HS-27A (cell line): ENCODE results near the gene TTC16.
"Not testable (repeated sequence)": the region's sequence is repeated elsewhere in the genome, so short reads cannot be mapped to it uniquely, and the experiment has no call there.

Experiments used
- DNase-seq: peaks from one replicate; pipeline ENCODE4 v3.0.0-alpha.2; 2012; ENCODE audit warnings: low read depth, missing footprints

Gene TTC16

GRCh38 chr9:127744398-127745110 lies 28.7 kb downstream of the TTC16 start:
- DNase-seq = no peak

GRCh38 chr9:127746959-127747569 lies 31.2 kb downstream of the TTC16 start:
- DNase-seq = no peak

DNA sequence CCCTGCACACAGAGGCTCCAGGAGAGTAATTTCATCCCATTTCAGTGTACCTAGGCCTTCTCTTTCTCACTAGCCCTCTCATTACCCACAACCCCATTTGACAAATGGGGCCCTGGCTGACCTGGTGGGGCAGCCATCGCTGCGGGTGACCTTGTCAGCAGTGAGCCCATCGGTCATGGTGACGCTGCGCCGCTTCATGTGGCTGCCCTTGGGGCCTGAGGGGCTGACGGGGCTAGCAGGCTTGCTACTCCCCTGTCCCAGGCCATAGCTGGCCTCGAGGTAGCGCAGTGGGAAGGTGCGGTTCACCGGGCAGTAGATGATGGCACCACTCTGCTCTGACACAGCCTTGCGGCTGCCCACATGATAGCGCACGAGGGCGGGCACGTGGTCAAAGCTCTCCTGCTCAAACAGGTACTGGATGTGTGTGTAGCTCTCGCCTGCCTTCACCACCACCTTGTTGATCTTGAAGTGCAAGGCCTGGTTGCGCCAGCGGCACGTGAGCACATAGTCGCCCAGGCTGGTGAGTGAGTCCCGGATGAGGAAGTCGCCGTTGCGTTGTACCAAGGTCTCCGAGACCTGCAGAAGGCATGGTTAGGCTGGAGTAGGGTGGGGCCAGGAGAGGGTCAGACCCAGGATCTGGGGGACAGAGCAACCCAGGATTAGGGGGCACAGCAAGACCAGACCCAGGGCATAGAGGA lies 33.4 kb downstream of the TTC16 start:
- DNase-seq = no peak

GRCh38 chr9:127751269-127752054 lies 35.6 kb downstream of the TTC16 start:
- DNase-seq = no peak

GRCh38 chr9:127753148-127753547 lies 37.3 kb downstream of the TTC16 start:
- DNase-seq = no peak

DNA sequence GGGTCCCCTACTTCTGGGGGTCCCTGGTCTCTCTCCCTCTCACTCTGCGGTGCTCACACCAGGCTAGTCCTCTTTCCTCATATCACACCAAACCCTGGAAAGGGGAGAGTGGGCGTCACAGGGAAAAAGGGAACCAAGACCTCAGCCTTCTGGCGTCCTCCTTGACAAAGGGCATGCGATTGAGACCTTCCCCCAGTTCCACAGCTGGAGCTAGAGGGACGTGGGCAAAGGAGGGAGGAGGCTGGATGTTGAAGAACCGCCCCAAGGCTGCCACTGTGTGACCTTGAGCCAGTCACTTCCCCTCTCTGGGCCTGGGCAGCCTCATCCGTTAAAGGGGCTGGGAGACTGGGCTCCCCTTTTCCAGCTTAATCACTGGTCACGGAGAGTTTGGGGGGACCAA lies 37.7 kb downstream of the TTC16 start:
- no peak for DNase-seq

- no peak for DNase-seq
These were observed 38.5 kb downstream of the TTC16 start for GRCh38 chr9:127754099-127755060.

GRCh38 chr9:127755061-127756060 lies 39.5 kb downstream of the TTC16 start:
- DNase-seq = no peak

- DNase-seq = no peak
These were observed 40.4 kb downstream of the TTC16 start for GRCh38 chr9:127756233-127756632.

DNA sequence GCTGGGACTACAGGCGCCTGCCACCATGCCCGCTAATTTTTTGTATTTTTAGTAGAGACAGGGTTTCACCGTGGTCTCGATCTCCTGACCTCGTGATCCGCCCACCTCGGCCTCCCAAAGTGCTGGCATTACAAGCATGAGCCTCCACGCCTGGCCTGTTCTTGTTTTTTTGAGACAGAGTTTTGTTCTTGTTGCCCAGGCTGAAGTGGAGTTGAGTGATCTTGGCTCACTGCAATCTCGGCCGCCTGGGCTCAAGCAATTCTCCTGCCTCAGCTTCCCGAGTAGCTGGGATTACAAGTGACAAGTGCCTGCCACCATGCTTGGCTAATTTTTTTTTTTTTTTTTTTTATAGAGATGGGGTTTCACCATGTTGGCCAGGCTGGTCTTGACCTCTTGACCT lies 40.9 kb downstream of the TTC16 start:
- DNase-seq = not testable (repeated sequence)

GRCh38 chr9:127758843-127759242 lies 43.0 kb downstream of the TTC16 start:
- DNase-seq = no peak

DNA sequence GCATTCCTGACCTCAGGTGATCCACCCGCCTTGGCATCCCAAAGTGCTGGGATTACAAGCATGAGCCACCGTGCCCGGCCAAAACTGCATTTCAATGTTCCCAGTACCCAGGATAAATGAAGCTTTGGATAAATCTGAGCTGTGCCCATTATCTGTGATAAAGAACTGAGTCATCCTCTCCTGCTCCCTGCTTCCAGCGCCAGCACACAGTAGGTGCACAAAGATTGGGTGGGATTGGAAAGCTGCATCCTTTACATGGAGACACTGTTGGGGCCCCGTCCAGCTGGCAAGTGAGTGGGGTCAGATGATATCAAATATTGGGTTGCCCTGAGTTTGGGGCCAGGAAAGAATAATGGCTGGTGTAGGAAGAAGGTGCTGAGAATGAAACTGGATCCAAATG lies 45.2 kb downstream of the TTC16 start:
- DNase-seq = no peak

DNA sequence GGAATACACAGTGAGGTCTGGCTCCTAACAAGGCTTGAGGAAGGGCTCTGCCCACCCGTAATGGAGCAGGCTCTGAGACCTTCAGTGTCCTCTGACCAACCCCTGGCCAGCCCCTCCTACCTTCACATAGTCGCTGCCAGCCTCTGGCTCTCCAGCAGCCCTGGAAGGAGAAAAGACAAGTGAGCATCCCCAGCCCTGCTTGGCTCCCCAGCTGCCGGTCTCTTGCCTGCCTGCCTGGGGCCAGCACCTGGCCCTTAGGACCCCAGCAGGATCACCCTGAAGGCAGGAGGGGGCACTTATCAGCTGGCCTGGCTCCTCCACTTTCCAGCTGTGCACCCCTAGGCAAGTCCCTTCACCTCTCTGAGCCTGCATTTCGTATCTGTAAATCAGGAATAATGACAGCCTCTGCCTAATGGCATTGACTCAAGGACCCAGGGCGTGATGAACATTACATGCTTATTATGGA lies 45.6 kb downstream of the TTC16 start:
- no peak for DNase-seq

DNA sequence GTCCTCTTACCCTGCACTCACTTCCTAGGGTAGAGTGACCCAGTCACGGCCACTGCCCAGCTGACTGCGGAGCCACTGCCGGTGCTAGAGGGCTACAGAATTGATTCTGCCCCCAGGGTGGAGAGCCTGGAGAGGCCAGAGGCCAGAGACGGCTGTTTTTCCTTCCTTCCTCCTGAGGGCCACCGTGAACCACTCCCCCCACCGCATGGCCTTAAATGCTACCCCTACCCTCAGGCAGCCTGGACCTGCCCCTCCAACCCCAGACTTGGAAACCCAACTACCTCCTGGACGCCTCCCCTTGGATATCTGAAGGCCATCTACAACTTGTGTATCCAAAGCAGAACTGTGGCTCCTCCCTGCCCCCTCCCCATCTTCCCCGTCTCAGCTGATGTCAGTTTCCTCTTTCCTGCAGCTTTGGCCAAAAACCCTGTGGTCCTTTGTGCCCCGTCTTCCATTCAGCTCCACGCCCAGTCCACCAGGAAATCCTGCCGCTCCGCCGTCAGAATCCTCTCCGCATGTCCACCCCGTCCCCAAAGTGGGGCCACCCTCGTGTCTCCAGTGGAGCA lies 46.3 kb downstream of the TTC16 start:
- DNase-seq = no peak

- DNase-seq = no peak
These were observed 48.1 kb downstream of the TTC16 start for GRCh38 chr9:127763918-127764384.

DNA sequence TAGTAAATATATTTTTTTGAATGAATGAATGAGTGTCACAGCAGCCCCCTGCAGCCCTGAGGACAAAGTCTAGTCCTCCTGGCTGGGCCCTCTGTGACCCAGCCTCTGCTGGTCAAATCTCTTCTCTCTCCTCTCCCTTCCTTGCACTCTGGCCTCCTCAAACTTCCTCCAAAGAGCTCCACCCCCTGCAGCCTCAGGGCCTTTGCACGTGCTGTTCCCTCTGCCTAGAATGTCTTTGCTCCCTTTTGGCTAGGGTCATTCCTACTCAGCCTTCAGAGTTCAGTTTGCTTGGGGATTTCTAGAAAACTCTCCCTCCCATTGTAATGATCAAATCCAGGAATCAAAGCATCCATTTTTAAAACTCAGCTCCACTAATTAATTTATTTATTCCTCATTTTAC lies 49.5 kb downstream of the TTC16 start:
- DNase-seq = no peak

- DNase-seq = no peak
These were observed 51.5 kb downstream of the TTC16 start for GRCh38 chr9:127767410-127767809.

DNA sequence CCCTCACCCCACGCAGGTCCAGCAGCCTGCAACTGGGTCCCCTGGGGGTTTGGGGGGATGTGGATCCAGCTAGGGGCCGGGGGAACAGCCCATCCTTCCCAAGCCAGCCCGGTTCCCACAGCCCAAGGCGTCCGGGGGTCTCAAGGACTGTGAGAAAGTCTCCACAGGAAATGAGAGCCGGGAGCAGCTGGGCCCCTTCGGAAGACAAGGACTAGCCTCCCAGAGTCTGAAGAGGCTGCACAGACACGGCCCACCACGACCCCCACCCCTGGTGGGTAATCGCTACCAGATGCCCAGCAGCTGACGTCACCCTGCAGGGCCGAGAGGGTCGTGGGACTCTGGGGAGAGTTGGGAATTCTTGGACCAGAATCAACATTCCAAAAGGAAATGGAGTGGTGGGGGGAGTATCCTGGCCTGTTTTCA lies 52.0 kb downstream of the TTC16 start:
- no peak for DNase-seq

GRCh38 chr9:127768698-127769097 lies 52.8 kb downstream of the TTC16 start:
- no peak for DNase-seq
